Ovary (tissue), 3 donors: Measurements from ENCODE around the gene RNF214.

Source experiments
- CTCF ChIP-seq, 3 donors: fragments of 450-650 bp in 2 of 3; fragments of 200-600 bp in 1 of 3; IDR thresholded peaks; one replicate each; pipeline versions ENCODE4 v1.5.1 to v1.8.0; 2016 to 2022; ENCODE audit warnings: antibody characterized with exemption in 3 of 3, mild to moderate bottlenecking in 1 of 3
- EP300 ChIP-seq: sonication (generic); formaldehyde crosslinking; IDR thresholded peaks from one replicate; pipeline ENCODE4 v1.6.1; 2017; ENCODE audit warnings: antibody characterized with exemption
- POLR2A ChIP-seq: fragments of 450-650 bp; IDR thresholded peaks from one replicate; pipeline ENCODE4 v1.6.1; 2017; ENCODE audit warnings: antibody characterized with exemption, mild to moderate bottlenecking, moderate library complexity
- donor health status: DM: no; HTN: no; CAD: no.

GRCh38 chr11:117199916-117200812, 32.3 kb upstream of the RNF214 start:
- no peak for TF ChIP-seq CTCF (IDR thresholded peaks at IDR 0.05)
- TF ChIP-seq EP300: no peak
- TF ChIP-seq POLR2A: no peak
